Type B pancreatic cell (in vitro differentiated cells): ENCODE measurements around the gene THRB. TPM values are rescaled to one million over a fixed set of nuclear protein-coding genes. Genes with fewer than 3 reads are reported as not detected.

Source experiments
- DNase-seq: peaks from one replicate; pipeline ENCODE4 v3.0.0; 2021; ENCODE audit warnings: mixed read lengths; ENCODE audit not compliant: unreplicated experiment; ENCODE audit errors: extremely low spot score
- H3K27ac Mint-ChIP-seq: 2 replicates; pipeline ENCODE4 v1.8.0; 2021; ENCODE audit warnings: mild to moderate bottlenecking, mixed read lengths
- H3K27me3 Mint-ChIP-seq: 2 replicates; pipeline ENCODE4 v1.8.0; 2021; ENCODE audit warnings: mixed read lengths
- H3K36me3 Mint-ChIP-seq: 2 replicates; pipeline ENCODE4 v1.8.0; 2021; ENCODE audit warnings: mixed read lengths
- H3K4me1 Mint-ChIP-seq: one replicate; pipeline ENCODE4 v1.8.0; 2021; ENCODE audit warnings: mixed read lengths; ENCODE audit not compliant: unreplicated experiment
- H3K4me3 Mint-ChIP-seq: 2 replicates; pipeline ENCODE4 v1.8.0; 2021; ENCODE audit warnings: mild to moderate bottlenecking, mixed read lengths
- H3K9me3 Mint-ChIP-seq: 2 replicates; pipeline ENCODE4 v1.8.0; 2021; ENCODE audit warnings: mixed read lengths
- total RNA-seq: library from RNA; stranded (reverse); gene quantifications from 2 replicates; pipeline ENCODE4 v1.2.1, GENCODE V29; 2021; ENCODE audit warnings: low replicate concordance
- TF ChIP-seq, protein P1 (sequence below): fragments of 200-600 bp; sonication (generic); conservative IDR thresholded peaks from 2 replicates; pipeline ENCODE4 v1.5.0; 2021; ENCODE audit warnings: antibody characterized with exemption, mild to moderate bottlenecking

Gene THRB
- total RNA-seq, 1 donor from 2014 or later: 15.6 TPM

DNA sequence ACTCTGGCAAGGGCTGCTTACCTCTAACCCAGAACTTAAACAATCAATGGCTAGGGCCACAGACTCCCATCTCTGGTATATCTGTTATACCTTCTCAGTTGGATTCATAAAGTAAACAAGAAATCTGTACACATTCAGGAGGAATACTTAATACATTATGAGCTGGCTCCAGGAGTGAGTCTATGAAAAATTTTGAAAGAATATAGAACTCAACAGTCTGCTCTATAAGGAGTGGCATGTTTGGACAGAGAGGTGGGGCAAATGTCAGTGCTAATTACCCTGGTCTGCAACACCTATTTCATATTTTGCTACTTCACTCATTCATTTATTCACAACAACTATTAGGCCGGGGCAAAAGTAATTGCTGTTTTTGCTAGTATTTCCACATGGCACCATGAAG lies 245.1 kb downstream of the THRB start:
- no peak for DNase-seq
- Mint-ChIP-seq H3K9me3 (no peaks in the 10 kb centered on the region), H3K4me1 (no peaks in the 10 kb centered on the region), H3K27ac (no peak overlapping the region), H3K4me3 (no peak overlapping the region), H3K27me3 (no peaks in the 10 kb centered on the region), H3K36me3 (no peaks in the 10 kb centered on the region)
- TF ChIP-seq, protein P1, sequence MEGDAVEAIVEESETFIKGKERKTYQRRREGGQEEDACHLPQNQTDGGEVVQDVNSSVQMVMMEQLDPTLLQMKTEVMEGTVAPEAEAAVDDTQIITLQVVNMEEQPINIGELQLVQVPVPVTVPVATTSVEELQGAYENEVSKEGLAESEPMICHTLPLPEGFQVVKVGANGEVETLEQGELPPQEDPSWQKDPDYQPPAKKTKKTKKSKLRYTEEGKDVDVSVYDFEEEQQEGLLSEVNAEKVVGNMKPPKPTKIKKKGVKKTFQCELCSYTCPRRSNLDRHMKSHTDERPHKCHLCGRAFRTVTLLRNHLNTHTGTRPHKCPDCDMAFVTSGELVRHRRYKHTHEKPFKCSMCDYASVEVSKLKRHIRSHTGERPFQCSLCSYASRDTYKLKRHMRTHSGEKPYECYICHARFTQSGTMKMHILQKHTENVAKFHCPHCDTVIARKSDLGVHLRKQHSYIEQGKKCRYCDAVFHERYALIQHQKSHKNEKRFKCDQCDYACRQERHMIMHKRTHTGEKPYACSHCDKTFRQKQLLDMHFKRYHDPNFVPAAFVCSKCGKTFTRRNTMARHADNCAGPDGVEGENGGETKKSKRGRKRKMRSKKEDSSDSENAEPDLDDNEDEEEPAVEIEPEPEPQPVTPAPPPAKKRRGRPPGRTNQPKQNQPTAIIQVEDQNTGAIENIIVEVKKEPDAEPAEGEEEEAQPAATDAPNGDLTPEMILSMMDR: no peak

DNA sequence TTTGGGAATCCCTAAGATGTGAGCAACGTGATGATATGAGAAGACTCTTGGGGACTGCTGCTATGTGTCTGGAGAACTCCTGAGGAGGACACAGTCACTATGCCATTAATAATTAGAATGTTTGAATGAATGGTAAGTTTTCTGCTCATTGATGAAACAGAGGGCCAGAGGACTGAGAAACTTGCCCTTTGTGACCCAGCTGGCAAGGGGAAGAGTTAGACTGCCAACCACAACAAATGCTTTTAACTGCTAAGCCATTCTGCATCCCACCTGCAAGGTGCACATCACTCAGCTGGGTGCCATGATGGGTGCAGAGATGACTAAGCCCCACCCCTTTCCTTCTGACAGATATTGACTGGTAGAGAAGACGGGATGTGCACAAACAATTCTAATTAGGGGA lies 249.6 kb downstream of the THRB start:
- no peak overlapping the region for H3K27ac Mint-ChIP-seq
- no peaks in the 10 kb centered on the region for H3K27me3 Mint-ChIP-seq
- no peak overlapping the region for H3K4me3 Mint-ChIP-seq
- H3K9me3 Mint-ChIP-seq: no peaks in the 10 kb centered on the region
- peaks cover 9% of the 10 kb centered on the region for H3K4me1 Mint-ChIP-seq
- TF ChIP-seq, protein P1: no peak
- no peak for DNase-seq
- H3K36me3 Mint-ChIP-seq: peaks cover 3% of the 10 kb centered on the region

GRCh38 chr3:24244491-24244890 lies 250.2 kb downstream of the THRB start:
- Mint-ChIP-seq H3K27ac (no peak overlapping the region), H3K36me3 (peaks cover 3% of the 10 kb centered on the region), H3K4me1 (peaks cover 9% of the 10 kb centered on the region), H3K9me3 (no peaks in the 10 kb centered on the region), H3K4me3 (no peak overlapping the region), H3K27me3 (no peaks in the 10 kb centered on the region)
- DNase-seq: no peak
- TF ChIP-seq, protein P1: no peak

GRCh38 chr3:24242012-24242698 lies 252.5 kb downstream of the THRB start:
- Mint-ChIP-seq H3K27me3 (no peaks in the 10 kb centered on the region), H3K4me1 (peaks cover 9% of the 10 kb centered on the region), H3K36me3 (peaks cover 3% of the 10 kb centered on the region), H3K4me3 (no peak overlapping the region), H3K27ac (no peak overlapping the region), H3K9me3 (no peaks in the 10 kb centered on the region)
- no peak for DNase-seq
- TF ChIP-seq, protein P1: no peak

GRCh38 chr3:24240306-24240705 lies 254.3 kb downstream of the THRB start:
- Mint-ChIP-seq H3K4me3 (no peak overlapping the region), H3K9me3 (no peaks in the 10 kb centered on the region), H3K27ac (no peak overlapping the region), H3K4me1 (peaks cover 9% of the 10 kb centered on the region), H3K36me3 (peaks cover 4% of the 10 kb centered on the region), H3K27me3 (no peaks in the 10 kb centered on the region)
- TF ChIP-seq, protein P1: no peak
- DNase-seq: no peak
